Gastroesophageal sphincter (tissue), 3 donors: ENCODE data around the gene CENPU.

Source experiments
- CTCF ChIP-seq, 4 experiments: fragments of 200-600 bp in 2 of 4; fragments of 450-650 bp in 2 of 4; sonication (generic) in 1 of 4; IDR thresholded peaks; one replicate each; pipeline ENCODE4 v1.5.1; 2017 to 2019; ENCODE audit warnings: antibody characterized with exemption in 4 of 4, mild to moderate bottlenecking in 2 of 4, moderate library complexity in 2 of 4
- POLR2A ChIP-seq, 2 donors: fragments of 450-650 bp; IDR thresholded peaks; one replicate each; pipeline ENCODE4 v1.6.1; 2017; ENCODE audit warnings: antibody characterized with exemption in 2 of 2, mild to moderate bottlenecking in 2 of 2, moderate library complexity in 1 of 2

DNA sequence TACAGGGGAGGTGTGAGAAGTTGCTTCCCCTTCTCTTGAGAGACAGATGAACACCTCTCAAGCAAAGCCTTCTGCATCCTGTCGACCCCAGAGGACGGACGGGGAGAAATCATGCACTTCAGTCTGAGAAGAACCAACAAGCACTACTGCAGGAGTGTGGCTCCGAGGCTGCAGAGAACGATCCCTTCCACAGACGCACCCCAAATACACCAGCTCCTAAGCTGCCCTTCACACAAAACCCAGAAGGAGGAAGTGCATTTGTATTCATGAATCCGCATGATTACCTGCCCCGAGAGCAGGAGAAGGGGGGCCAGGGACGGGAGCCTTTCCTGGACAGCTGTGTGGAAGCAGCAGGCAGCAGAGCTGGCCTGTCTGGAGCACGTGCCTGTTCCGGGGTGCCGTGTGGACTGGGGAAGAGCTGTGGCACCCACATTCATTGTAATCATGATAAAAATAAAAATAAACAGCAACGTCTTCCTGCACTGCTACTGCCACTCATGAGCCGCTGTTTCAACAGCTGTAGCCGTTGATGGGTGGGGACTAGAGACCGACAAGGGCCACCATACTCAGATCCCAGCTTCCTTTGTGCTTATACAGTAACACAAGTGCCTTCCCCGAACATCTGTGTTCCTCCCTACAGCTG, 49.0 kb upstream of the CENPU start:
- no peak for TF ChIP-seq POLR2A (IDR thresholded peaks at IDR 0.05)
- no peak for TF ChIP-seq CTCF (IDR thresholded peaks at IDR 0.05)
